OCI-M2 (cell line): ENCODE data around the gene AKR1D1.
"Not testable (repeated sequence)": the region's sequence is repeated elsewhere in the genome, so short reads cannot be mapped to it uniquely, and the experiment has no call there.

Experiments used
- DNase-seq: peaks from one replicate; lab custom pipeline; 2025; ENCODE audit not compliant: unreplicated experiment; lab: John Stamatoyannopoulos, UW

The AKR1D1 gene, protein sequence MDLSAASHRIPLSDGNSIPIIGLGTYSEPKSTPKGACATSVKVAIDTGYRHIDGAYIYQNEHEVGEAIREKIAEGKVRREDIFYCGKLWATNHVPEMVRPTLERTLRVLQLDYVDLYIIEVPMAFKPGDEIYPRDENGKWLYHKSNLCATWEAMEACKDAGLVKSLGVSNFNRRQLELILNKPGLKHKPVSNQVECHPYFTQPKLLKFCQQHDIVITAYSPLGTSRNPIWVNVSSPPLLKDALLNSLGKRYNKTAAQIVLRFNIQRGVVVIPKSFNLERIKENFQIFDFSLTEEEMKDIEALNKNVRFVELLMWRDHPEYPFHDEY

DNA sequence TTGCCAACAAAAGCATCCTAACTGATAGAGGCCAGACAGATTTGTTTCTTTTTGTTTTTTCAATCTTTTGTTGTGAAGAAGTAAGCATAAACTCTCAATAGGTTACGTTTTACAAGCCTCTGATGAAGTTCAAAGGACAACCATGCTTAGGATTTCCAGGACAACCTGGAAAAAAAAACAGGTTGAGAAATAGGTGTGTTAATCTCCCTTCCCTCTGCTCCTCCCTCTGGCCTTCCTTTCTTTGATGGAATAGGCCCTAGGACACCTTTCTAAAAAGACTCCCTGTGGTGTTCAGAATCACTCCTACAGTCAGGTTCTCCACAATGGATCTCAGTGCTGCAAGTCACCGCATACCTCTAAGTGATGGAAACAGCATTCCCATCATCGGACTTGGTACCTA is at the start of gene AKR1D1:
AKR1D1 (plus strand) TSS at position 264 of the 400 bp plus-strand sequence; CDS start at position 324, 60 bp downstream.
- no peak for DNase-seq

GRCh38 chr7:138027100-138027499 is 49.2 kb upstream of the AKR1D1 start:
- no peak for DNase-seq

DNA sequence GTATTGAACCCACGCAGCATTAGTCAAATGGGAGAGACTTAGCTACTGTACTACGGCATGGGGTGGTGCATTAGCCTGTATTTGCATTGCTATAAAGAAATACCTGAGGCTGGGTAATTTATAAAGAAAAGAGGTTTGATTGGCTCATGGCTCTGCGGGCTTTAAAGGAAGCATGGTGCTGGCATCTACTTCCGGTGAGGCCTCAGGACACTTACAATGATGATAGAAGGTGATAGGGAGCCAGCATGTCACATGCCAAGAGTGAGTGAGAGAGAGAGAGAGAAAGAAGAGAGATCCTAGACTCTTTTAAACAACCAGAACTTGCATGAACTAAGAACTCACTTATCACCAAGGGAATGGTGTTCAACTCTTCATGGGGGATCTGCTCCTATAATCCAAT is 47.1 kb upstream of the AKR1D1 start:
- DNase-seq = no peak

- DNase-seq = no peak
These were observed 46.3 kb upstream of the AKR1D1 start for GRCh38 chr7:138029941-138030340.

DNA sequence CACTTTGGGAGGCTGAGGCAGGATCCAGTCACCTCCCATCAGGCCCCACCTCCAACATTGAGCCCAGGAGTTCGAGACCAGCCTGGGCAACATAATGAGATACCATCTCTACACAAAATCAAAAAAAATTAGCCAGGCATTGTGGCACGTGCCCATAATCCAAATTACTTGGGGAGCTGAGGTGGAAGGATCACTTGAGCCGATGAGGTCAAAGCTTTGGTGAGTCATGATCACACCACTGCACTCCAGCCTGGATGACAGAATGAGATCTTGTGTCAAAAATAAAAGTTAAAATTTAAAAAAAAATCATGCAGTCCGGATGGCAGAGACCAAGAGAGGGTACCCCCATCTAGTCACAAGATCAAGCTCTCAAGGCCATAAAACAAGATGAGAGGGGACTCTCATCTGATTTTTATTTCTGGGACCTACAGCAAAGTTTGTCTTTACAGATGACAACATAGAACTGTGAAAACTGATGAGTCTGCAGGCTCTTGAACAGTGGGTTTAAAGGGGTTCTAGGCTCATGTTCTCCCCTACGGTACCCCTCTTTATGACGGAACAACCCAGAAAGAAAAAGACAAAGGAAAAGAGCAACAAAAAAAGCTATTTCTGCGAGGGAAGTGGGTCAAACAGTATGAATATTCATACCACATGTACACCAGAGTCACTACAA is 45.4 kb upstream of the AKR1D1 start:
- DNase-seq = no peak

DNA sequence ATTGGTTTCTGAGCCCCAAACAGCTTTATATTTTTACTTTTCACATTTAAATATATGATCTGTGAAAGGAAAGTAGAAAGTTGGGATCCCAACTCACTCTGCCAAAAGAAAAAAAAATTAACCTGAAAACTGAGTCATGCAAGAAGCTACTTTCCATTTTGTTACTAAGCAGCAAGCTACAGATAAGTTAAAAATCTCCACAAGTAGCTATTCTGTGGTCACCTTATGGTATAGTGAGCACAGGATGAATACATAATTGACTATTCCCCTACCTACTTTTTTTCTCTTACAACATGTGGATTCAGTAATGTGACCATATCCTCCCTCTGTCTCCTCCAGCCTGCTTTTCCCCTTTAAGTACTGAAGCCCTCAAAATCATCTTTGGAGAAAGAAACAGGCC is 44.1 kb upstream of the AKR1D1 start:
- DNase-seq = no peak

DNA sequence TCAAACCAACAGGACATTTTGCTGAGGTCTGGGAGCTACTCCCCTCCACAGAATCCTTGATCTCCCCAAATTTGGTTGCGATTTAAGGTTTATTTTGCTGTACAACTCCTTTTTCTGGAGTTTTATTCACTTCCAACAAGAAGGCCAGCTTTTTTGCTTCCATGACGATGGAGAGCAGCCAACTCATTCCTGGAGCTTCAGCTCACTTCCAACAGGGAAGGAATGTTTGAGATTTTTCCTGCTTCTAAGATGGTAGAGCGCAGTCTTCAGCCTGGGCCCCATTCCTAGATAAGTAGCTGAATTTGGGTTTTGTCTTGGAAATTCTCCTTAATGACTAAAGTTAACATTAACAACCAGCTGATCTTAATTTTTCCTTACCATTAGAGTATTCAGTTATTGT is 43.5 kb upstream of the AKR1D1 start:
- DNase-seq = no peak

DNA sequence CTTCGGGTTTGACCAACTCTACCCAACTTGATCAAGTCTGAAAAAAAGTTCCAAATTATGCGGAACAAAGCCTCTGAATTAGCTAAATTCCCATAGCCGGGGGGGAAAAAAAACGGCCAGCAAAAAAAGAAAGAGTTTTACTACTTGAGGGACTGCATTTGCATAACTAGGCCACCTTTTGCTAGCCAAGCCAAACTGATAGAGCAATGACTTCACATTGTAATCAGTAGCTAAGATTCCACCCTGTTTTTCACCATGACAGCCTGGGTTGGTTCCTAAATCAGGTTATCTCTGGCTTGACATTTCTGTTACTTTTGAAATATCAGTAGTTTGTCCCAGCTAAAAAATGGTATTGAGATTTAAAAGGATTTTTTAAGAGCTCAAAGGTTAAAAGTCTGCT is 43.0 kb upstream of the AKR1D1 start:
- DNase-seq = no peak

DNA sequence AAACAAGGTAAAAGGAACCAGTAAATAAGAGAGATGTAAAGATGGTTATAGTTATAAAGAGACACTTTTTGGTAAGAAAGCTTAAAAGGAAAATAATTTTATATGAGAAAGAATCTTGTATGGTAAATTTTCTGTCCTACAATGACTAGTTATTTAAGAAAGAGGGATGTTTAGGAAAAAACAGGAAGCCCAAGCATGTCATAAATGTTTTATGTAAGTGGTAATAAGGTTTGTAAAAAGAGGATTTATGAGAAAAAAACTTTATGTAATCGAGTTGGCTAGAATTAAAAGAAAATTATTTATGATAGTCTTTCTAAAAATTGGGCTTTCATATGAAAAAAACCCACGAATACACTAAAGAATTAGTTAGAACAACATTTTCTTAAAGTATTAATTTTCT is 40.1 kb upstream of the AKR1D1 start:
- DNase-seq = no peak

- not testable (repeated sequence) for DNase-seq
These were observed 36.2 kb upstream of the AKR1D1 start for GRCh38 chr7:138040063-138040462.

- DNase-seq = no peak
These were observed 31.4 kb upstream of the AKR1D1 start for GRCh38 chr7:138044897-138045296.

- DNase-seq = no peak
These were observed 28.4 kb upstream of the AKR1D1 start for GRCh38 chr7:138047907-138048306.

- DNase-seq = no peak
These were observed 26.6 kb upstream of the AKR1D1 start for GRCh38 chr7:138049505-138050116.

- DNase-seq = not testable (repeated sequence)
These were observed 24.5 kb upstream of the AKR1D1 start for GRCh38 chr7:138051712-138052247.

GRCh38 chr7:138052696-138053095 is 23.6 kb upstream of the AKR1D1 start:
- no peak for DNase-seq

DNA sequence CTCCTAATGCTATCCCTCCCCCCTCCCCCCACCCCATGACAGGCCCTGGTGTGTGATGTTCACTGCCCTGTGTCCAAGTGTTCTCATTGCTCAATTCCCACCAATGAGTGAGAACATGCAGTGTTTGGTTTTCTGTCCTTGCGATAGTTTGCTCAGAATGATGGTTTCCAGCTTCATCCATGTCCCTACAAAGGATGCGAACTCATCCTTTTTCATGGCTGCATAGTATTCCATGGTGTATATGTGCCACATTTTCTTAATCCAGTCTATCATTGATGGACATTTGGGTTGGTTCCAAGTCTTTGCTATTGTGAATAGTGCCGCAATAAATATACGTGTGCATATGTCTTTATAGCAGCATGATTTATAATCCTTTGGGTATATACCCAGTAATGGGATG is 20.6 kb upstream of the AKR1D1 start:
- not testable (repeated sequence) for DNase-seq

- no peak for DNase-seq
These were observed 12.9 kb upstream of the AKR1D1 start for GRCh38 chr7:138063400-138063799.

GRCh38 chr7:138064856-138065357 is 11.4 kb upstream of the AKR1D1 start:
- no peak for DNase-seq

DNA sequence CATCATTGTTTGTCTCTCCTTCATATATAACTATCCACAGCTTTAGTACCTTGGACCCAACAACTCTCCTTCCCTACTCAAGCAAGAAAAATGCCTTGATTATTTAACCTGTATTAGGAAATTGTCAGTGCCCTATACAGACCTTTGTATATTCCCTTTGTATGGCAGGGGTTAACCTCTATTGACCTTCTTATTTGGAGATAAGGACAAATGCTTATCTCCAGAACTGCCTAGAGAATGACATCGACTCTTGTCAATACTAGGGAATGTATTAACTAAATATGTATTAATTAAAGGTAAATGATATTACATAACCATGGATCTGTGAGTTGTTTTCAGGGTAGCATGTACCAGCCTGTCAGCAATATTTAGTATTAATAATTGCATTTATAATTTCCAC is 10.4 kb upstream of the AKR1D1 start:
- no peak for DNase-seq

DNA sequence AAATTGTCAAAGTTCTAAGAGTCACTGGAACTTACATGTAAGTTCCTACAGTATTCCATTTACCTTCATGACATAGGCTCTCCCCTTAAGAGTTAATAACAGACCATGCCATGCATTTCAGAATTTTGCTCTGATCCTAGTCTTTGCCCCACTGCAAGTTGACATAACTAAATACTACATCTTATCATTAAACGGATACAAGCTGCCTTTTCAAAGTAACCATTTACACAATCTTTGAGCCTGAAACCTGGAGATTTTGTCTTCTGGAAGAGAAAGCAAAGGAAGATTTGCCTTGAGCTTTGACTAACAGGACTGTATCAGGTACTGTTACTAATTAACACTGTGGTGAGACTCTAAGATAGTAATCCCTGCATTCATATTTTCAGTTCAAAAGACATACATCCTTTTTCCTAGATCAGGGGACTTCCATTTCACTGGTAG is 9.3 kb upstream of the AKR1D1 start:
- no peak for DNase-seq

- no peak for DNase-seq
These were observed 8.5 kb upstream of the AKR1D1 start for GRCh38 chr7:138067774-138068173.

DNA sequence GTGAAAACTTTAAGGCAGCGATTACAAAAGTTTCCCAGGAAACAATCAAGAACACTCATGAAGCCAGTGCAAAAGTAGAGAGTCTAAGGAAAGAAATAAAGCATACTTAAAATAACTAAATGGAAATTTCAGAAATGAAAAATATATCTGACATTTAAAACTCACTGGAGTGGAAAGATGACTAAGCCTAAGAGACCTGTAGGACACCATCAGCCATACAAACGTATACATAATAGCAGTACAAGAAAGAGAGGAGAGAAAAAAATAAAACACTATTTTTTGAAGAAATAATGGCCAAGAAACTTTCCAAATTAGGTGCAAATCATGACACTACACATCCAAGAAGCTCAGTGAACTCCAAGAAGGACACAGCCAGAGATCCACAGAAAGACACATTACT is 5.4 kb upstream of the AKR1D1 start:
- DNase-seq = no peak
